Left lung (tissue), 10 donors: ENCODE results near the gene HEPHL1. TPM values are rescaled to one million over a fixed set of nuclear protein-coding genes. Genes with fewer than 3 reads are reported as not detected.

Source experiments
- ATAC-seq: fragments of 200-7000 bp; cut with Tn5 transposase; one replicate; pipeline ENCODE4 v1.9.1; 2020; ENCODE audit warnings: moderate library complexity
- DNase-seq, 4 donors: peaks; one replicate each; pipeline ENCODE4 v3.0.0-alpha.2; 2013 to 2020
- H3K27ac ChIP-seq, 2 donors: fragments of 200-600 bp; sonication (generic) in 1 of 2; one replicate each; pipeline versions ENCODE4 v1.5.0 to v1.8.0; 2020 to 2021
- H3K27me3 ChIP-seq, 2 donors: fragments of 200-600 bp; sonication (generic) in 1 of 2; one replicate each; pipeline versions ENCODE4 v1.5.0 to v1.8.0; 2020 to 2021
- H3K36me3 ChIP-seq, 2 donors: fragments of 200-600 bp; sonication (generic) in 1 of 2; one replicate each; pipeline versions ENCODE4 v1.5.0 to v1.8.0; 2020 to 2021
- H3K4me1 ChIP-seq, 2 donors: fragments of 200-600 bp; one replicate each; pipeline ENCODE4 v1.8.0; 2021
- H3K4me3 ChIP-seq, 2 donors: fragments of 200-600 bp; sonication (generic) in 1 of 2; one replicate each; pipeline versions ENCODE4 v1.5.0 to v1.8.0; 2020 to 2021; ENCODE audit warnings: mild to moderate bottlenecking in 1 of 2
- H3K9me3 ChIP-seq, 2 donors: fragments of 200-600 bp; sonication (generic) in 1 of 2; one replicate each; pipeline versions ENCODE4 v1.5.0 to v1.8.0; 2020 to 2021
- CTCF ChIP-seq, 2 donors: fragments of 200-600 bp; sonication (generic) in 1 of 2; IDR thresholded peaks; one replicate each; pipeline versions ENCODE4 v1.5.0 to v1.8.0; 2021; ENCODE audit warnings: antibody characterized with exemption in 2 of 2
- intact Hi-C, 2 donors: fragments of 100-400 bp; cut with DNase I; formaldehyde crosslinking; loops; one replicate each; pipeline versions ENCODE4 v1.11.2 to v1.14.2; 2022
- polyA plus RNA-seq, 6 donors: library from polyadenylated mRNA; unstranded; fragments of 120-200 nt; gene quantifications; one replicate each; pipeline ENCODE4 v1.2.1, GENCODE V29; 2013; ENCODE audit not compliant: insufficient read length in 6 of 6
- total RNA-seq, 2 donors: library from RNA; stranded (reverse); fragmentation: NEBNext Ultra II Directional; extraction: Animal tissue kit (Norgen Biotek cat#: 25700); gene quantifications; one replicate each; pipeline ENCODE4 v1.2.1, GENCODE V29; 2021
- donor health status: DM: no; HTN: yes; CAD: no.
- donor health status: DM: no; HTN: no; CAD: no.

HEPHL1 gene
- total and polyA plus RNA-seq, 8 donors = 0.06 to 0.21 (median 0.14) TPM; not detected in 5

GRCh38 chr11:94145431-94145830 lies 124.3 kb downstream of the HEPHL1 start:
- intact Hi-C loops = no loop called here
- Histone ChIP-seq H3K9me3 (no peaks in the 10 kb centered on the region), H3K4me1 (peaks cover 4 to 58% of the 10 kb centered on the region in 2 donors), H3K4me3 (no peak overlapping the region), H3K27me3 (no peaks in the 10 kb centered on the region), H3K36me3 (no peaks in the 10 kb centered on the region), H3K27ac (no peak overlapping the region)
- TF ChIP-seq CTCF (IDR thresholded peaks at IDR 0.05) = no peak
- no peak for ATAC-seq
- no peak for DNase-seq

- H3K27ac ChIP-seq = no peak overlapping the region
- H3K4me3 ChIP-seq = no peak overlapping the region
- H3K27me3 ChIP-seq = no peaks in the 10 kb centered on the region
- DNase-seq (no peak), ATAC-seq (no peak)
- intact Hi-C loops = no loop called here
- no peaks in the 10 kb centered on the region for H3K36me3 ChIP-seq
- no peak for TF ChIP-seq CTCF (IDR thresholded peaks at IDR 0.05)
- no peaks in the 10 kb centered on the region for H3K9me3 ChIP-seq
- peaks cover 4 to 60% of the 10 kb centered on the region in 2 donors for H3K4me1 ChIP-seq
Measured at GRCh38 chr11:94145916-94146315, 124.8 kb downstream of the HEPHL1 start.

GRCh38 chr11:94147433-94147845 lies 126.3 kb downstream of the HEPHL1 start:
- Histone ChIP-seq H3K36me3 (no peaks in the 10 kb centered on the region), H3K4me1 (peaks cover 10 to 60% of the 10 kb centered on the region in 2 donors), H3K27ac (no peak overlapping the region), H3K4me3 (no peak overlapping the region), H3K9me3 (no peaks in the 10 kb centered on the region), H3K27me3 (no peaks in the 10 kb centered on the region)
- DNase-seq (no peak), ATAC-seq (no peak)
- TF ChIP-seq CTCF (IDR thresholded peaks at IDR 0.05) = no peak
- intact Hi-C loops = no loop called here

GRCh38 chr11:94148189-94148588 lies 127.0 kb downstream of the HEPHL1 start:
- Histone ChIP-seq H3K27ac (no peak overlapping the region), H3K36me3 (no peaks in the 10 kb centered on the region), H3K9me3 (no peaks in the 10 kb centered on the region), H3K27me3 (no peaks in the 10 kb centered on the region), H3K4me1 (peaks cover 13 to 66% of the 10 kb centered on the region in 2 donors), H3K4me3 (no peak overlapping the region)
- intact Hi-C loops = no loop called here
- DNase-seq (no peak), ATAC-seq (no peak)
- no peak for TF ChIP-seq CTCF (IDR thresholded peaks at IDR 0.05)

- no peak for DNase-seq
- Histone ChIP-seq H3K36me3 (no peaks in the 10 kb centered on the region), H3K27me3 (no peaks in the 10 kb centered on the region), H3K27ac (peak overlapping the region in 1 of 2 donors; percentile 1), H3K4me1 (peaks cover 13 to 70% of the 10 kb centered on the region in 2 donors), H3K4me3 (no peak overlapping the region), H3K9me3 (no peaks in the 10 kb centered on the region)
- no peak for TF ChIP-seq CTCF (IDR thresholded peaks at IDR 0.05)
- intact Hi-C loops = no loop called here
- no peak for ATAC-seq
Measured at GRCh38 chr11:94149431-94150017, 128.4 kb downstream of the HEPHL1 start.
